Parathyroid adenoma (tissue), 2 donors: Measurements from ENCODE around the gene STAT1.

Source experiments
- H2AFZ ChIP-seq: fragments of 300-600 bp; sonication (generic); one replicate; pipeline ENCODE4 v1.7.0; 2017; ENCODE audit warnings: antibody characterized with exemption, mild to moderate bottlenecking
- H3K27ac ChIP-seq: fragments of 300-600 bp; sonication (generic); one replicate; pipeline ENCODE4 v1.7.0; 2017
- H3K27me3 ChIP-seq: fragments of 300-600 bp; sonication (generic); one replicate; pipeline ENCODE4 v1.7.0; 2017; ENCODE audit warnings: low read length; ENCODE audit not compliant: control insufficient read depth, insufficient read depth
- H3K36me3 ChIP-seq: fragments of 300-600 bp; sonication (generic); one replicate; pipeline ENCODE4 v1.7.0; 2017; ENCODE audit warnings: low read length; ENCODE audit not compliant: control insufficient read depth, insufficient read depth
- H3K4me1 ChIP-seq: fragments of 300-600 bp; sonication (generic); one replicate; pipeline ENCODE4 v1.7.0; 2017; ENCODE audit warnings: control low read depth
- H3K4me2 ChIP-seq: fragments of 300-600 bp; sonication (generic); one replicate; pipeline ENCODE4 v1.7.0; 2017; ENCODE audit warnings: low read length
- H3K4me3 ChIP-seq: fragments of 300-600 bp; sonication (generic); one replicate; pipeline ENCODE4 v1.7.0; 2017; ENCODE audit warnings: low read depth, low read length
- H3K79me2 ChIP-seq: fragments of 300-600 bp; sonication (generic); one replicate; pipeline ENCODE4 v1.7.0; 2017; ENCODE audit warnings: control low read depth
- H3K9ac ChIP-seq: fragments of 300-600 bp; sonication (generic); one replicate; pipeline ENCODE4 v1.7.0; 2017; ENCODE audit warnings: mild to moderate bottlenecking
- H3K9me3 ChIP-seq: fragments of 300-600 bp; sonication (generic); one replicate; pipeline ENCODE4 v1.7.0; 2017; ENCODE audit warnings: low read length; ENCODE audit not compliant: control insufficient read depth
- TF ChIP-seq, protein P1 (sequence below): fragments of 300-600 bp; sonication (generic); IDR thresholded peaks from one replicate; pipeline ENCODE4 v1.7.0; 2017; ENCODE audit warnings: antibody characterized with exemption, mild to moderate bottlenecking
- donor health status: primary hyperparathyroidism.

The STAT1 gene

DNA sequence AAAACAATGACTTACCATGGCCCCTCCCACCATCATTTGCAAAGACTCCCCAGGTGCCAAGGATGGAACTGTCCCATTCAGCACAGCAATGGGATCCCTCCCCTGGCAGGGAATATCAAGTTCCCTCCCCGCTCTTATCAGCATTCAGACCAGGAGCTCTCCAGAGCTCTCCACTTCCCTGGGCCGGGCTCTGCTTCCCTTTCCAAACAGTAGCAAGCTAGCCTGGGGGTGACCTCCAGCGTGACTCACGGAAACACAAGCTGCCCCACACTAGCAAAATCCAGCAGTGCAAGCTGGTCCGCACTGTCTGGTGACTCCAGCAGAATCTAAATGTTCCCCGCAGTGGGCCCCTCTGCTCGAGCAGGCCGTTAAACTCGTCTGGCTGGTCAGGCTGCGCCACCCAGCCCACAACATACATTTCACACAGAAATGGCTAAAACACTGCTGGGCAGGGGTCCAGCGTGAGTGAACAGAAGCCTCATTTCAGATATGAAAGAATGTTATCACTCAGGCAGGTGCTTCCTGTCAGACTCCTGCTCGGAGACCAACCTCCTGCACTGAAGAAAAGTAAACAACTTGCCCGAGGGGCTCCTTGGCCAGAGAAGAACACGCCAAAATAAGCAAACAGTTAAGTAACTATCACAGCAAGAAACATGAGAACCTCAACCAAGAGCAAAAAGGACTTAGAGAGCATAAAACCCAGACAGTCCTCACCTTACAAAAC, 33.9 kb downstream of the STAT1 start:
- Histone ChIP-seq H3K4me1 (peaks cover 45% of the 10 kb centered on the region), H3K27ac (peak overlapping the region; percentile 90), H3K4me2 (peak overlapping the region; percentile 20), H3K9ac (no peak overlapping the region), H2AFZ (peak overlapping the region; percentile 79), H3K79me2 (no peaks in the 10 kb centered on the region), H3K9me3 (no peaks in the 10 kb centered on the region), H3K36me3 (peaks cover 3% of the 10 kb centered on the region), H3K4me3 (peak overlapping the region; percentile 14), H3K27me3 (no peaks in the 10 kb centered on the region)
- TF ChIP-seq, protein P1, sequence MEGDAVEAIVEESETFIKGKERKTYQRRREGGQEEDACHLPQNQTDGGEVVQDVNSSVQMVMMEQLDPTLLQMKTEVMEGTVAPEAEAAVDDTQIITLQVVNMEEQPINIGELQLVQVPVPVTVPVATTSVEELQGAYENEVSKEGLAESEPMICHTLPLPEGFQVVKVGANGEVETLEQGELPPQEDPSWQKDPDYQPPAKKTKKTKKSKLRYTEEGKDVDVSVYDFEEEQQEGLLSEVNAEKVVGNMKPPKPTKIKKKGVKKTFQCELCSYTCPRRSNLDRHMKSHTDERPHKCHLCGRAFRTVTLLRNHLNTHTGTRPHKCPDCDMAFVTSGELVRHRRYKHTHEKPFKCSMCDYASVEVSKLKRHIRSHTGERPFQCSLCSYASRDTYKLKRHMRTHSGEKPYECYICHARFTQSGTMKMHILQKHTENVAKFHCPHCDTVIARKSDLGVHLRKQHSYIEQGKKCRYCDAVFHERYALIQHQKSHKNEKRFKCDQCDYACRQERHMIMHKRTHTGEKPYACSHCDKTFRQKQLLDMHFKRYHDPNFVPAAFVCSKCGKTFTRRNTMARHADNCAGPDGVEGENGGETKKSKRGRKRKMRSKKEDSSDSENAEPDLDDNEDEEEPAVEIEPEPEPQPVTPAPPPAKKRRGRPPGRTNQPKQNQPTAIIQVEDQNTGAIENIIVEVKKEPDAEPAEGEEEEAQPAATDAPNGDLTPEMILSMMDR: no peak

DNA sequence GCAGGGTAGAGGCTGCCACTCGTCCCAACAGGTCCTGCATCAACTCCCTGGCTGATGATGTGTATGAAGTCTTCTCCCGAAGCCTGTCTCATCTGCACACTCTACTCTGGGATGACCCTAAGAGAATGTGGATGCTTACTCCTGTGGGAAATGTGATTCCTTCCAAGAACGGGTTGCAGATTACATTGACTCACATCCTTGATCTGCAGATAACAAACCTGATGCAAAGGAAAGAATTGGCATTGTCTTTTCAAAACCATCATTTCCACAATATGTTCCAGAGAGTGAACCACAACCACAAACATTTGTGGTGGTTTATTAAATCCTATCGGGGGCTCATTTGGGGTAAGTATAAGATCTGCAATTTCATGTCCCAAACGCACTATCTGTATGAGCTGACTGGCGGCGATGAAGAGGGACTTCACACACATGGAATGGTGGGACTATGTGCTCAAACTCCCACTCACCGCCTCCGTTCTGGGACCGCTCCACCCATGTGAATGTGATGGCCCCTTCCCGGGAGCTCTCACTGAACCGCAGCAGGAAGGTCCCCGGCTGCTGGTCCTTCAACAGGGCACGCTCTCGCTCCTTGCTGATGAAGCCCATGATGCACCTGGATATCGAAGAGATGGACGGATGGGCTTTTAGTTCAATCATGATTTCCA, 35.5 kb downstream of the STAT1 start:
- Histone ChIP-seq H2AFZ (no peak overlapping the region), H3K27ac (peak overlapping the region; percentile 90), H3K4me3 (no peak overlapping the region), H3K79me2 (no peaks in the 10 kb centered on the region), H3K4me2 (no peak overlapping the region), H3K27me3 (no peaks in the 10 kb centered on the region), H3K9ac (no peak overlapping the region), H3K9me3 (no peaks in the 10 kb centered on the region), H3K36me3 (peaks cover 3% of the 10 kb centered on the region), H3K4me1 (peaks cover 59% of the 10 kb centered on the region)
- TF ChIP-seq, protein P1: no peak

DNA sequence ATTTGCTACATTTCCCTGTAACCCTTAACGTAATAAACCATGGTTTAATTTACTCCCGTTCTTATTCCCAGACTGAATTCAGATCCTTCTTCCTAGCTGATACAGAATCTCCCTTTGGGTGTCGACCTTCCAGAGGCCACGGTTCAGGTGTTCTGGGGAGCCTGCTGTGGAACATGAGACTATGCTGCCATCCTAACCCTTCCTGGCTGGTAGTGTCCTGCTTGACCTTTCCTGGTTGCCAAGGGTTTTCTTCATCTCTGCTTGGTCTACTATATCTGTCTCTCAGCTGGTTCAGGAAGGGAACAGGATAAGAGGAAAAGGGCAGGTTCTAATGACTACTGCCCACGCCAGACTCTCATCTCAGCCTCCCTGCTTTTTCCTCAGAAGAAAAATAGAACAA, 36.5 kb downstream of the STAT1 start:
- H3K79me2 ChIP-seq: no peaks in the 10 kb centered on the region
- peak overlapping the region; percentile 90 for H3K27ac ChIP-seq
- H3K27me3 ChIP-seq: no peaks in the 10 kb centered on the region
- H3K4me2 ChIP-seq: no peak overlapping the region
- no peak overlapping the region for H2AFZ ChIP-seq
- TF ChIP-seq, protein P1: no peak
- peaks cover 3% of the 10 kb centered on the region for H3K36me3 ChIP-seq
- H3K9me3 ChIP-seq: no peaks in the 10 kb centered on the region
- peaks cover 59% of the 10 kb centered on the region for H3K4me1 ChIP-seq
- no peak overlapping the region for H3K4me3 ChIP-seq
- H3K9ac ChIP-seq: no peak overlapping the region

DNA sequence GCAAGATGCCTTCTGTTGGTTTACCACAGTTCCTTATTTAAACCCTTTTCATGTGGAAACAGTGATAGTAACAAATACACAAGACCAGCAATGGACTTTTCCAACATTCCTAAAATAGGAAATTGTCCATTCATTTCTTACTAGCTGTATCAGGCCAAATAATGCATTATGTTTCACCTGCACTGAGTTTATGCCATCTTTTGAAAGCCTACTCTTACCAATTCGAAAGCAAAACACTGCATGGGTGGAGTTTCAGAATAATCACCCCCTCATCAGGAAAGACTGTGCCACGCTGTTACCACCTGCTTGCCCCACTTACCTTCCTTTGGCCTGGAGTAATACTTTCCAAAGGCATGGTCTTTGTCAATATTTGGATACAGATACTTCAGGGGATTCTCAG, 37.5 kb downstream of the STAT1 start:
- H3K27ac ChIP-seq: peak overlapping the region; percentile 18
- H3K36me3 ChIP-seq: peaks cover 3% of the 10 kb centered on the region
- H3K9ac ChIP-seq: no peak overlapping the region
- no peaks in the 10 kb centered on the region for H3K9me3 ChIP-seq
- no peaks in the 10 kb centered on the region for H3K79me2 ChIP-seq
- TF ChIP-seq, protein P1: no peak
- H3K4me1 ChIP-seq: peaks cover 57% of the 10 kb centered on the region
- no peak overlapping the region for H3K4me2 ChIP-seq
- H2AFZ ChIP-seq: no peak overlapping the region
- no peaks in the 10 kb centered on the region for H3K27me3 ChIP-seq
- no peak overlapping the region for H3K4me3 ChIP-seq
